ENCODE data around the gene DNAJC27. TPM values are rescaled to one million over a fixed set of nuclear protein-coding genes. Genes with fewer than 3 reads are reported as not detected.

Gene DNAJC27
- polyA plus RNA-seq = 17.2 and 26.4 TPM in 2 replicates

DNA sequence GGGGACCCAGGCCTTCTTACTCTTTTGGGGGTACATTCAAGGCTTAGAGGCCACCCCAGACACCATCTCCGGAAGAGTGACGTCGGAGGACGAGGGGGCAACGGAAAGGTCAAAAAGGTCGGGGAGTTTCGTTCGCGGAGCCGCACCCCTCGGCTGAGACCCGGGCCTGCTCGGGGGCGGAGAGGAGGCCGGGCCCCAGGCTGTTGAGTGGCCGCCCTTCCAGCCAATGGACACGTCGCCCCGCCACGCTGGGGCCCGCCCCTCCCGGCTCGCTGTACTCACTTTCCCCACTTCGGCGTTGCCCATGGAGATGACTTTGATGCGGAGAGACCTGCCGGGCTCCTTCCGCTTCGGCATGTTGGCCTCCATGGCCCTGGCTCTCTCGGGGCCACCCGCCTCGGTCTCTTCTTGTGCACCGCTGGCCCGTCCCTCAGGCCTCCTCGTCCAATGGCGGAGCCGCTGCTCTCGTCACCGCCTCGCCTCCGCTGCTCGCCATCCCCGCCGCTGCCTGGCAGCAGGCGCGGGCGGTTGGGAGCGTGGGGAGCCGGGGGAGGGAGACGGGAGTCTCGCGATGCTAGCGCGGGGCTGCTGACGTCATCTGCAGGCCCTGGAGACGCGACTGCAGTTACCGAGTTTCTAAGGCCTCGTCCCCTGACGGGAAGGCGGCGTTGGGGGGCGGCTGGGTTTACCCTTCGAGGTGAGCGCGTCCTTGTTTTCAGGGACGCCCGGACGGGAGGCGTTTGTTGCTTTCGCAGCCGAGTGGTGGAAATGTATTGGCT, at the start of gene DNAJC27:
DNAJC27 (minus strand) TSS at position 420 of the 779 bp plus-strand sequence; CDS start at position 369, 51 bp downstream.

DNA sequence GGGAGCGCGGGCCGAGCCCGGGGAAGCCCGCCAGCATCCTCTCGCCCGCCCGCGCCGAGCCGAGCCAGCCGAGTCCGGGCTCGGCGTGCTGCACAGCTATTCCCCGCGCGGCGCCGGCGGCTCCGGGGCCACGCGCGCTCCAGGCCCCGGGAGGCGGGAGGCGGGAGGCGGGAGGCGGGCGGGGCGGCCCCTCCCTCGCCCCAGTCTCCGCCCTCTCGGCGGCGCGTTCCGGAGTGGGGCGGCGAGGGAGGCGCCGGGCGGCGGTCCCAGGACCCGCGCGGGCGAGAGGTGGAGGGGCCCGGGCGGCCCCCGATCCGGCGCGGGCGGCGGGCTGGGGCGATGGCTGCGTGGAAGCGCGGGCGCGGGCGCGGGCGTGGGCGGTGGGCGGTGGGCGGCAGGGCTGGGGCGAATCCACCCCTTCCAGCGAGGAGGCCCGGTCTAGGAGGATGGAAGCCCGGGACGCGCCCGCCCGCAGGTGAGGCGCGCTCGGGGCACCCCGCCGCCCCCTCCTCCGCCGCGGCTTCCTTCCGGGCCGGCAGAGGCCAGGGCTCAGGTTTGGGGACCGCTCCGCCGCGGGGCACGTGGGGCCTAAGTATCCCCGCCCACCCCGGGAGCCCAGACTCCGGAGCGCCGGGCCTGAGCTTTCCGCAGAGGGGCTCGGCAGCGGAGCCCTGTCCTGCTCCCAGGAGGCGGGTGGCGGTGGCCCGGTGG, 51.5 kb downstream of the DNAJC27 start, which contains the start of gene ADCY3:
ADCY3 (minus strand) TSS at position 140 of the 711 bp plus-strand sequence. CDS start 1,250 bp downstream, outside the sequence.

Other genes starting within 250 kb of the DNAJC27 start
- 74.9 and 90.1 TPM in 2 replicates for gene PTRHD1, start 178.6 kb downstream of the DNAJC27 start, polyA plus RNA-seq
- gene CENPO, start 178.5 kb downstream of the DNAJC27 start, polyA plus RNA-seq = 2.5 and 3.0 TPM in 2 replicates
- gene ADCY3, start 51.7 kb downstream of the DNAJC27 start, polyA plus RNA-seq = 2.8 and 4.7 TPM in 2 replicates
- gene EFR3B, start 70.1 kb upstream of the DNAJC27 start, polyA plus RNA-seq = 2.7 and 4.0 TPM in 2 replicates
- gene POMC, start 196.6 kb upstream of the DNAJC27 start, polyA plus RNA-seq = not detected in 2 replicates